OCI-LY3 (cell line): ENCODE data around the gene FMNL3.

Experiments used
- H2AFZ ChIP-seq: fragments of 200-600, 300-600 bp; shearing (Covaris generic); 2 replicates; pipeline ENCODE4 v1.6.0; 2014; ENCODE audit warnings: antibody characterized with exemption, low read depth, low read length
- H3K27ac ChIP-seq: fragments of 200-600, 300-600 bp; sonication (generic); 2 replicates; pipeline ENCODE4 v1.5.1; 2014; ENCODE audit warnings: mild to moderate bottlenecking, low read length, moderate library complexity, mixed read lengths
- H3K27me3 ChIP-seq: fragments of 200-600, 300-600 bp; sonication (generic); 2 replicates; pipeline ENCODE4 v1.6.1; 2014; ENCODE audit warnings: low read depth, low read length, mixed read lengths
- H3K36me3 ChIP-seq: fragments of 200-600, 300-600 bp; sonication (generic); replicated peaks from 2 replicates; pipeline ENCODE3; 2014; ENCODE audit warnings: low read depth, low read length, mixed read lengths
- H3K4me1 ChIP-seq: fragments of 300-600, 200-600 bp; sonication (generic); 2 replicates; pipeline ENCODE4 v1.6.1; 2014; ENCODE audit warnings: low read length, mixed read lengths
- H3K4me2 ChIP-seq: fragments of 200-600, 300-600 bp; sonication (generic); 2 replicates; pipeline ENCODE4 v1.6.1; 2014; ENCODE audit warnings: low read length, mixed read lengths
- H3K4me3 ChIP-seq: fragments of 300-600, 200-600 bp; sonication (generic); 2 replicates; pipeline ENCODE4 v1.5.1; 2014; ENCODE audit warnings: antibody characterized with exemption, mild to moderate bottlenecking, low read length, moderate library complexity
- H3K79me2 ChIP-seq: fragments of 300-600, 200-600 bp; shearing (Covaris generic); 2 replicates; pipeline ENCODE4 v1.6.1; 2014; ENCODE audit warnings: mild to moderate bottlenecking, low read length, mixed read lengths
- H3K9ac ChIP-seq: fragments of 300-600, 200-600 bp; shearing (Covaris generic); 2 replicates; pipeline ENCODE4 v1.6.0; 2014; ENCODE audit warnings: mild to moderate bottlenecking, low read length, moderate library complexity
- H3K9me3 ChIP-seq: fragments of 200-600, 300-600 bp; shearing (Covaris generic); 2 replicates; pipeline ENCODE4 v1.6.1; 2014; ENCODE audit warnings: low read length, mixed read lengths; ENCODE audit not compliant: insufficient read depth
- H4K20me1 ChIP-seq: fragments of 200-600, 300-600 bp; sonication (generic); 2 replicates; pipeline ENCODE4 v1.6.1; 2016; ENCODE audit warnings: low read length, mixed read lengths; ENCODE audit not compliant: insufficient read depth
- EZH2phosphoT487 ChIP-seq: fragments of 200-600 bp; shearing (Covaris generic); IDR thresholded peaks from 2 replicates; pipeline ENCODE4 v1.6.1; 2018; ENCODE audit warnings: antibody characterized with exemption, mixed run types, low read depth
- TF ChIP-seq, protein P1 (sequence below): fragments of 200-600, 300-600 bp; sonication (generic); IDR thresholded peaks from 2 replicates; pipeline ENCODE4 v1.5.1; 2014; ENCODE audit warnings: antibody characterized with exemption, low read length, low read depth

Gene FMNL3

DNA sequence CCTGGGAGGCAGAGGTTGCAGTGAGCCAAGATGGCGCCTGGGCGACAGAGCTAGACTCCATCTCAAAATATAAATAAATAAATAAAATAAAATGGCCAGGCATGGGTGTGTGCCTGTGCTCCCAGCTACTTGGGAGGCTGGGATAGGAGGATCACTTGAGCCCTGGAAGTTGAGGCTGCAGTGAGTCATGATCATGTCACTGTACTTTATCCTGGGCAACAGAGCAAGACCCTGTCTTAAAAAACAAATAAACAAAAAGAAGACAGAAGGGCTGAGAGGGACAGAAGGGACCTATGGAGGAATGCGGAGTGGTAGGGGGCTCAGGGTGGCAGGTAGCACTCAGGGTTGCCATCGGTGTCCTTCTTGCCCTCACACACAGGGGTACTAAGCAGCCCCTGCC is 43.0 kb downstream of the FMNL3 start:
- Histone ChIP-seq H3K9me3 (no peaks in the 10 kb centered on the region), H4K20me1 (no peaks in the 10 kb centered on the region), H3K4me2 (peak overlapping the region; percentile 62), H3K27me3 (no peaks in the 10 kb centered on the region), H3K79me2 (peaks cover 80% of the 10 kb centered on the region), H3K9ac (peak overlapping the region; percentile 49; the same call in 1 of the 2 replicates), H3K27ac (peak overlapping the region; percentile 88), H3K36me3 (peaks cover 49% of the 10 kb centered on the region), H2AFZ (no peak overlapping the region), H3K4me3 (no peak overlapping the region), H3K4me1 (peaks cover 83% of the 10 kb centered on the region)
- TF ChIP-seq EZH2phosphoT487, result no peak

DNA sequence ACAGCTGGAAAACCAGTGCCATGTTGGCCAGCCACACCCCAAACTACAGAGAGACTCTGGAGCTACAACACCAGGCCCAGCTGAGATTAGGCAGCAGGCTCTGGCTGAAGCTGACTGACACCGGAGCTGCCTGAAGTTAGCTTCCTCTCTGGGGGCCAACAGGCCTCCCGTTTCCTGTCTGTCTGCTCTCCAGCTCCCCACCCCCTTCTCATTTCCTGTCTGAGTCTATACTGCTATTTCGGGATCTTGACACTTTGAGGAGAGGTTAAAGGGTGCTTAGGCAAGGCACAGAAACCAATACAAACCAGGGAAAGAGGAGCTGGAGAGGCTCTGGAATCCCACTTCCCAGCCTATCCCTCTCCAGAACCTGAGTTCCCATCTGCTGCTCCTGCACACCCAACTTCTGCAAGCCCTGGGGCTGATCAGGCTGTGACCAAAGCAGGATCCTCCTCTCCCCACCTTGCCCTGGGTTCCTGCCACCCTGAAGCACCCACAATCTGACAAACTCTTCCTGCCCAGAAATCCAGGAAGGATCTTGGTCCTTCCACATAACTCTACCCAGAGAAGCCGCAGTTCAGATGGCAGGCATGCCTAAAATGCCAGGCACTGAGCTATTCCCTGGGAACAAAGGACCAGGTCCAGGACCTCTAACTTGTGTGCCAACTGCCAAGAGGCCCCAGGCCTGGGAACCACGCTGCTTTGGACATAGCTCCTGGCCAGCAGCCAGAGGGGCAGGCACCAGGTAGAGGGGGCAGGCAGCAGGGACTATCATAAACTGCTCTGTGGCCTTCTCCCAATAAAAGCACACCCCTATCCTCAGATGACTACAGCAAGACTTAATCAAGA is 44.0 kb downstream of the FMNL3 start:
- Histone ChIP-seq H3K36me3 (peaks cover 48% of the 10 kb centered on the region), H3K4me2 (peak overlapping the region; percentile 84), H3K27ac (peak overlapping the region; percentile 88), H3K4me1 (peaks cover 74% of the 10 kb centered on the region), H3K4me3 (peak overlapping the region; percentile 64), H4K20me1 (no peaks in the 10 kb centered on the region), H3K79me2 (peaks cover 70% of the 10 kb centered on the region), H3K9ac (peak overlapping the region; percentile 79), H2AFZ (no peak overlapping the region), H3K27me3 (no peaks in the 10 kb centered on the region), H3K9me3 (no peaks in the 10 kb centered on the region)
- no peak for TF ChIP-seq EZH2phosphoT487
- TF ChIP-seq, protein P1, sequence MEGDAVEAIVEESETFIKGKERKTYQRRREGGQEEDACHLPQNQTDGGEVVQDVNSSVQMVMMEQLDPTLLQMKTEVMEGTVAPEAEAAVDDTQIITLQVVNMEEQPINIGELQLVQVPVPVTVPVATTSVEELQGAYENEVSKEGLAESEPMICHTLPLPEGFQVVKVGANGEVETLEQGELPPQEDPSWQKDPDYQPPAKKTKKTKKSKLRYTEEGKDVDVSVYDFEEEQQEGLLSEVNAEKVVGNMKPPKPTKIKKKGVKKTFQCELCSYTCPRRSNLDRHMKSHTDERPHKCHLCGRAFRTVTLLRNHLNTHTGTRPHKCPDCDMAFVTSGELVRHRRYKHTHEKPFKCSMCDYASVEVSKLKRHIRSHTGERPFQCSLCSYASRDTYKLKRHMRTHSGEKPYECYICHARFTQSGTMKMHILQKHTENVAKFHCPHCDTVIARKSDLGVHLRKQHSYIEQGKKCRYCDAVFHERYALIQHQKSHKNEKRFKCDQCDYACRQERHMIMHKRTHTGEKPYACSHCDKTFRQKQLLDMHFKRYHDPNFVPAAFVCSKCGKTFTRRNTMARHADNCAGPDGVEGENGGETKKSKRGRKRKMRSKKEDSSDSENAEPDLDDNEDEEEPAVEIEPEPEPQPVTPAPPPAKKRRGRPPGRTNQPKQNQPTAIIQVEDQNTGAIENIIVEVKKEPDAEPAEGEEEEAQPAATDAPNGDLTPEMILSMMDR, result no peak

DNA sequence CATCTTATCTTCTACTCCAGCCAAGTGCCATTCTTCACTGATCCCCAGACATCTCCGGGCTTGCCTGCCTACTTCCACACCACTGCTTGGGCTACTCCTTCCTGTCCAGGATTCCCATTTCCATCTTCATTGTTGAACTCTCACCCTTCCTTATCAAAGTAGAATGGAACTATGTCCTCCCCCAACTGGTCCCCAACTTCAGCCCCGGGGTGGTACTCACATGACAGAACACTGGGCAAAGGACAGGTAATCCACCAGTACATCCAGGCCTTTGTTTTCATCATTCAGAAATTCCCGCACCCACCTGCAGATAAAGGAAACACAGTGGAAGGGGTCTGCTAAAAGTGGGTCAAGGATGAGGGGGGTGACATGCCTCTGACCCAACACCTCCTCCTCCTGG is 45.5 kb downstream of the FMNL3 start:
- no peak overlapping the region for H2AFZ ChIP-seq
- no peaks in the 10 kb centered on the region for H4K20me1 ChIP-seq
- no peaks in the 10 kb centered on the region for H3K9me3 ChIP-seq
- peak overlapping the region; percentile 9; the same call in 1 of the 2 replicates for H3K4me3 ChIP-seq
- TF ChIP-seq, protein P1, result no peak
- TF ChIP-seq EZH2phosphoT487, result no peak
- peak overlapping the region; percentile 88 for H3K27ac ChIP-seq
- peaks cover 58% of the 10 kb centered on the region for H3K36me3 ChIP-seq
- H3K4me2 ChIP-seq, result peak overlapping the region; percentile 67
- peaks cover 59% of the 10 kb centered on the region for H3K4me1 ChIP-seq
- H3K79me2 ChIP-seq, result peaks cover 55% of the 10 kb centered on the region
- peak overlapping the region; percentile 79; the same call in 1 of the 2 replicates for H3K9ac ChIP-seq
- no peaks in the 10 kb centered on the region for H3K27me3 ChIP-seq

DNA sequence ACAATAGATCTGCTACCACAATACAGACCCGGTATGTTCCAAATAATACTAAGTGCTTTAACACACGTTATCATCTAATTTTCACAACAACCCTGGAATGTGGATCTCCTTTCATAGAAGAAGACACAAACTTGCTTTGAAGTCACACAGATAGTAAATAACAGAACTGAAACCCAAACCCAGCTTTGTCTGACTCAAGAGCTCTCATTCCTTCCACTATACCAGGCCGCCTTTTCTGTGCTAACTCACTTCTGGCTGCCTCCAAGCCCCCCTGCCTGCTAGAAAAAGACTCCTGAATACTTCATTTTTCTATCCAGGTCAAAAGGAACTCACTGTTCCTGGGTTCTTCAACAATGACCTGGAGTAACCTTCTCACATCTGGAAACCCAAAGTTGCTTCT is 46.0 kb downstream of the FMNL3 start:
- TF ChIP-seq EZH2phosphoT487, result no peak
- TF ChIP-seq, protein P1, result no peak
- peak overlapping the region; percentile 67 for H3K4me2 ChIP-seq
- H3K79me2 ChIP-seq, result peaks cover 55% of the 10 kb centered on the region
- no peaks in the 10 kb centered on the region for H3K9me3 ChIP-seq
- peak overlapping the region; percentile 79; the same call in 1 of the 2 replicates for H3K9ac ChIP-seq
- peaks cover 58% of the 10 kb centered on the region for H3K4me1 ChIP-seq
- H4K20me1 ChIP-seq, result no peaks in the 10 kb centered on the region
- H3K4me3 ChIP-seq, result peak overlapping the region; percentile 9; the same call in 1 of the 2 replicates
- H3K27ac ChIP-seq, result peak overlapping the region; percentile 88
- no peaks in the 10 kb centered on the region for H3K27me3 ChIP-seq
- peaks cover 61% of the 10 kb centered on the region for H3K36me3 ChIP-seq
- H2AFZ ChIP-seq, result no peak overlapping the region
